Hair follicular keratinocyte (primary cell): ENCODE data around the gene INSM2. TPM values are rescaled to one million over a fixed set of nuclear protein-coding genes. Genes with fewer than 3 reads are reported as not detected.

Experiments used
- total RNA-seq: library from RNA; depleted of rRNA; stranded (reverse); fragments of >200 nt; gene quantifications from 2 replicates; pipeline ENCODE4 v1.2.3, GENCODE V29; 2015

The INSM2 gene
- total RNA-seq: not detected in 2 replicates

DNA sequence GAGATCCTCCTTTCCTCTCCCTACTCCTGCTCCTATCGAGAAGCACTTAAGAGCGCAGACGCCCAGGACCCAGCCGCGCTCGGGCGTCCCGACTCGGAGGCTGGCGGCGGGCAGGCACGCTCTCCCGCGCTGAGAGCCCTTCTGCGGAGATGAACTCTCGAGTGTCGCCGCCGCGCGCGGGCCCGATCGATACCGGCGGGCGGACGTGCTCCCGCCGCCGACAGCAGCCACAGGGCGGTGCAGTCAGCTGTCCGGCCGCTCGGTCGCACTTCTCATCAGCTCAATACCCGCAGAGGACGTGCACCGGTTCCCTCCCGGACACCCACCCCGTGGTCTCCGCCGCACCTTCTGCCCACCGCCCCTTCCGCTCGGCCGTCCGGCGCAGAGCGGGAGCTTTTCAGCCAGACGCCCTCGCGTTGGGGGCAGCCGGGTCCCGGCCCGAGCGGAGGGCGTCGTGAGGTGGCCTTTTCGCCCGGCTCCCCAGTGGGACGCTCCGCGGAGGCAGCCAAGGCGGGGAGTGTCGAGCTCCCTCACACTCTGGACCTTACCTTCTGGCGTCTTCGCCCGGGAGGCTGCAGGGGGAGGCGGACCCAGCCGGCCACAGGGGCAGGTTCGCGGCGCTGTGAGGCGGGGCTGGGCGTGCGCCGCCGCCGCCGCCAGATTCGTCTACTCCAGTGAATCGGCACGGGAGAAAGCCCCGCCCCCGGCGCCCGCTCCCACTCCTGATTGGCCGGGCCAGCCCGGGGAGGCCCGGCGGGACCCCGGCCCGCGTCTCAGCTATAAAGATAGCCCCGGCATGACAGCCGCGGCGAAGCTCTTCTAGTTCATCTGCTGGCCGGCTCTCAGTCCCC lies at the start of gene INSM2:
INSM2 (plus strand) TSS at position 808 of the 851 bp plus-strand sequence. CDS start 89 bp downstream, outside the sequence.

Other genes with a start within 250 kb of the INSM2 start
- 188 and 247 TPM in 2 replicates for gene PSMA6, start 241.8 kb upstream of the INSM2 start, total RNA-seq
- 142 and 235 TPM in 2 replicates for gene NFKBIA, start 129.4 kb upstream of the INSM2 start, total RNA-seq